GM23338 (cell line): Measurements from ENCODE around the gene ACVRL1. TPM values are rescaled to one million over a fixed set of nuclear protein-coding genes. Genes with fewer than 3 reads are reported as not detected.

Experiments used
- ATAC-seq: fragments of 200-7000 bp; cut with Tn5 transposase; 3 replicates; pipeline ENCODE4 v1.9.1; 2020
- DNase-seq: peaks from one replicate; pipeline ENCODE4 v3.0.0-alpha.2; 2015; ENCODE audit warnings: low spot score
- H2AFZ ChIP-seq: fragments of 200-600 bp; sonication (generic); 2 replicates; pipeline ENCODE4 v1.8.0; 2016; ENCODE audit warnings: antibody characterized with exemption, mild to moderate bottlenecking, moderate library complexity
- H3F3A ChIP-seq: fragments of 200-600 bp; sonication (generic); replicated peaks from 2 replicates; pipeline ENCODE4 v1.8.0; 2017; ENCODE audit warnings: antibody characterized with exemption, mixed run types, low read depth
- H3K27ac ChIP-seq: fragments of 200-600 bp; sonication (generic); 2 replicates; pipeline ENCODE4 v1.6.1; 2016; ENCODE audit warnings: low read depth
- H3K27me3 ChIP-seq: fragments of 200-600 bp; sonication (generic); 2 replicates; pipeline ENCODE4 v1.8.0; 2016; ENCODE audit warnings: mild to moderate bottlenecking, mixed run types, moderate library complexity; ENCODE audit not compliant: insufficient read depth
- H3K36me3 ChIP-seq: fragments of 200-600 bp; sonication (generic); 2 replicates; pipeline ENCODE4 v1.8.0; 2016; ENCODE audit warnings: mild to moderate bottlenecking; ENCODE audit not compliant: insufficient read depth
- H3K4me1 ChIP-seq: fragments of 200-600 bp; sonication (generic); 2 replicates; pipeline ENCODE4 v1.8.0; 2016; ENCODE audit warnings: mild to moderate bottlenecking, moderate library complexity; ENCODE audit not compliant: insufficient read depth
- H3K4me2 ChIP-seq: fragments of 200-600 bp; sonication (generic); 2 replicates; pipeline ENCODE4 v1.7.1; 2017; ENCODE audit warnings: mixed run types
- H3K4me3 ChIP-seq: fragments of 200-600 bp; sonication (generic); 2 replicates; pipeline ENCODE4 v1.6.1; 2016; ENCODE audit warnings: mixed run types
- H3K79me2 ChIP-seq: fragments of 200-600 bp; sonication (generic); replicated peaks from 2 replicates; pipeline ENCODE4 v1.8.0; 2017; ENCODE audit warnings: mild to moderate bottlenecking; ENCODE audit not compliant: insufficient read depth
- H3K9me2 ChIP-seq: fragments of 200-600 bp; sonication (generic); 2 replicates; pipeline ENCODE4 v1.8.0; 2017; ENCODE audit not compliant: insufficient read depth
- H4K20me1 ChIP-seq: fragments of 200-600 bp; sonication (generic); replicated peaks from 2 replicates; pipeline ENCODE4 v1.8.0; 2017; ENCODE audit warnings: mild to moderate bottlenecking; ENCODE audit not compliant: insufficient read depth
- H3K27ac Mint-ChIP-seq: 2 replicates; pipeline ENCODE4 v1.8.0; 2020; ENCODE audit warnings: inconsistent platforms, mild to moderate bottlenecking, moderate library complexity, mixed read lengths
- H3K27me3 Mint-ChIP-seq: 3 replicates; pipeline ENCODE4 v1.8.0; 2022; ENCODE audit warnings: low read depth, mild to moderate bottlenecking, moderate library complexity, mixed read lengths, inconsistent platforms; ENCODE audit not compliant: insufficient read depth, poor library complexity
- H3K36me3 Mint-ChIP-seq: 3 replicates; pipeline ENCODE4 v1.8.0; 2021; ENCODE audit warnings: low read depth, mild to moderate bottlenecking, inconsistent platforms, moderate library complexity, mixed read lengths
- H3K4me1 Mint-ChIP-seq: 3 replicates; pipeline ENCODE4 v1.8.0; 2020; ENCODE audit warnings: mild to moderate bottlenecking, inconsistent platforms, mixed read lengths
- H3K4me3 Mint-ChIP-seq: 3 replicates; pipeline ENCODE4 v1.8.0; 2021; ENCODE audit warnings: moderate library complexity, mild to moderate bottlenecking, inconsistent platforms, mixed read lengths
- H3K9me3 Mint-ChIP-seq: 3 replicates; pipeline ENCODE4 v1.8.0; 2020; ENCODE audit warnings: moderate library complexity, mild to moderate bottlenecking, inconsistent platforms, mixed read lengths
- CREB1 ChIP-seq: fragments of 250-450 bp; sonication (Bioruptor Pico); IDR thresholded peaks from 2 replicates; pipeline ENCODE4 v1.5.0; 2020; ENCODE audit warnings: low read depth, mild to moderate bottlenecking, moderate library complexity
- EZH2 ChIP-seq: fragments of 200-600 bp; sonication (generic); IDR thresholded peaks from one replicate; pipeline ENCODE4 v1.8.0; 2017; ENCODE audit warnings: antibody characterized with exemption, mild to moderate bottlenecking, low read depth; ENCODE audit not compliant: unreplicated experiment
- EZH2phosphoT487 ChIP-seq: fragments of 200-600 bp; sonication (generic); IDR thresholded peaks from one replicate; pipeline ENCODE4 v1.8.1; 2018; ENCODE audit warnings: antibody characterized with exemption; ENCODE audit not compliant: unreplicated experiment
- NANOG ChIP-seq: IDR thresholded peaks from 2 replicates; pipeline ENCODE4 v1.6.1; 2016; ENCODE audit warnings: antibody characterized with exemption, borderline replicate concordance
- POLR2AphosphoS5 ChIP-seq: IDR thresholded peaks from 2 replicates; pipeline ENCODE4 v1.6.1; 2016; ENCODE audit warnings: antibody characterized with exemption, low read depth
- ZNF114 ChIP-seq: fragments of 250-450 bp; sonication (Bioruptor Pico); IDR thresholded peaks from 2 replicates; pipeline ENCODE4 v1.5.0; 2020; ENCODE audit warnings: mild to moderate bottlenecking, moderate library complexity
- ZNF331 ChIP-seq: fragments of 250-450 bp; sonication (Bioruptor Pico); IDR thresholded peaks from 2 replicates; pipeline ENCODE4 v1.5.0; 2020; ENCODE audit warnings: low read depth, mild to moderate bottlenecking, moderate library complexity
- polyA plus RNA-seq: library from polyadenylated mRNA; unstranded; fragments of >200 nt; fragmentation: Nextera tagmentation; extraction: Ambion mirVana; gene quantifications from 2 replicates; pipeline ENCODE4 v1.2.1, GENCODE V29; 2016
- total RNA-seq: library from RNA; depleted of rRNA; stranded (reverse); fragments of >200 nt; shearing (Covaris generic); gene quantifications from 2 replicates; pipeline ENCODE4 v1.2.3, GENCODE V29; 2014
- TF ChIP-seq, protein P1 (sequence below): fragments of 250-450 bp; sonication (Bioruptor Pico); IDR thresholded peaks from 2 replicates; pipeline ENCODE4 v1.5.0; 2020; ENCODE audit warnings: mild to moderate bottlenecking, moderate library complexity
- TF ChIP-seq, protein P2 (sequence below): IDR thresholded peaks from 2 replicates; pipeline ENCODE4 v1.6.1; 2016; ENCODE audit warnings: antibody characterized with exemption
- TF ChIP-seq, protein P3 (sequence below): IDR thresholded peaks from one replicate; pipeline ENCODE4 v1.6.1; 2018; ENCODE audit warnings: antibody characterized with exemption; ENCODE audit not compliant: unreplicated experiment
- TF ChIP-seq, protein P4 (sequence below), 2 experiments: fragments of 200-600 bp in 1 of 2; sonication (generic) in 1 of 2; conservative IDR thresholded peaks; 2 replicates each; pipeline versions ENCODE4 v1.5.1 to v1.6.1; 2016 to 2017; ENCODE audit warnings: antibody characterized with exemption in 2 of 2, low read depth in 2 of 2, mild to moderate bottlenecking in 2 of 2, moderate library complexity in 1 of 2

Gene ACVRL1
- total and polyA plus RNA-seq, 2 experiments from 2014 or later: 0.28 TPM; not detected in 1

DNA sequence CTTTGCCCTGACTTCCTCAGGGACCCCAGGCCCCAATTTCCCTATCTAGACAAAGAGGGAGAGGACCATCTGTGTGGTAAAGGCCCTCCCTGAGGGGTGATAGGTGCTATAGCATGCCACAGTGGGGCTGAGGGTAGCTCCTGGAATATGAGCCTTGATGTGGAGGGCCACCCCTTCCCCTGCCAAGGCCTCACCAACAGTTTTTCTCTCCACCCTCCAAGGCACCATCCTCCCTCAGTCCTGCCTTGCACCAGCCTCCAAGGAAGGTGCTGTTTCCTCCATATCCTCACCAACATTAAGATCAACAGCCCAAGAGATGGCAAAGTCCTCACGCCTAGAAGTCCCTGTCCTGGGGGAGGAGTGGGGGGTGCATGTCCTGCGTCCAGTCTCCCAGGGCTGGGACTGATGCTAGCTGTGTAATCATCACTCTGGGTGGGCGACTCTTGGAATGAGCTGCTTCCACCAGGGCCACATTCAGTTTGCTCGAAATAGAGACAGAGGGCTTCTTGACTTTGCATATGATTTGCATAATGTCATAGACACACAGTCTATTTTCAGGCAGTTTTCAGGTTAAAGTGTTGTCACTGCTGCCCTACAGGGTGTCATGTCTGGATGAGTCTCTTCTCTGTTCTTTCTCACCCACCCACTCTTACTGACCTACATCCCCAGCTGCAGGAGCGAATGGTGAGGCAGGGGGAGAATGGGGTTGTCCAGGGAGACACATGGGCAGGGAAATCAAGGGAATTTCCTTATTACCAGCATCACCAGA, 17.4 kb downstream of the ACVRL1 start (continued):
- TF ChIP-seq, protein P1, sequence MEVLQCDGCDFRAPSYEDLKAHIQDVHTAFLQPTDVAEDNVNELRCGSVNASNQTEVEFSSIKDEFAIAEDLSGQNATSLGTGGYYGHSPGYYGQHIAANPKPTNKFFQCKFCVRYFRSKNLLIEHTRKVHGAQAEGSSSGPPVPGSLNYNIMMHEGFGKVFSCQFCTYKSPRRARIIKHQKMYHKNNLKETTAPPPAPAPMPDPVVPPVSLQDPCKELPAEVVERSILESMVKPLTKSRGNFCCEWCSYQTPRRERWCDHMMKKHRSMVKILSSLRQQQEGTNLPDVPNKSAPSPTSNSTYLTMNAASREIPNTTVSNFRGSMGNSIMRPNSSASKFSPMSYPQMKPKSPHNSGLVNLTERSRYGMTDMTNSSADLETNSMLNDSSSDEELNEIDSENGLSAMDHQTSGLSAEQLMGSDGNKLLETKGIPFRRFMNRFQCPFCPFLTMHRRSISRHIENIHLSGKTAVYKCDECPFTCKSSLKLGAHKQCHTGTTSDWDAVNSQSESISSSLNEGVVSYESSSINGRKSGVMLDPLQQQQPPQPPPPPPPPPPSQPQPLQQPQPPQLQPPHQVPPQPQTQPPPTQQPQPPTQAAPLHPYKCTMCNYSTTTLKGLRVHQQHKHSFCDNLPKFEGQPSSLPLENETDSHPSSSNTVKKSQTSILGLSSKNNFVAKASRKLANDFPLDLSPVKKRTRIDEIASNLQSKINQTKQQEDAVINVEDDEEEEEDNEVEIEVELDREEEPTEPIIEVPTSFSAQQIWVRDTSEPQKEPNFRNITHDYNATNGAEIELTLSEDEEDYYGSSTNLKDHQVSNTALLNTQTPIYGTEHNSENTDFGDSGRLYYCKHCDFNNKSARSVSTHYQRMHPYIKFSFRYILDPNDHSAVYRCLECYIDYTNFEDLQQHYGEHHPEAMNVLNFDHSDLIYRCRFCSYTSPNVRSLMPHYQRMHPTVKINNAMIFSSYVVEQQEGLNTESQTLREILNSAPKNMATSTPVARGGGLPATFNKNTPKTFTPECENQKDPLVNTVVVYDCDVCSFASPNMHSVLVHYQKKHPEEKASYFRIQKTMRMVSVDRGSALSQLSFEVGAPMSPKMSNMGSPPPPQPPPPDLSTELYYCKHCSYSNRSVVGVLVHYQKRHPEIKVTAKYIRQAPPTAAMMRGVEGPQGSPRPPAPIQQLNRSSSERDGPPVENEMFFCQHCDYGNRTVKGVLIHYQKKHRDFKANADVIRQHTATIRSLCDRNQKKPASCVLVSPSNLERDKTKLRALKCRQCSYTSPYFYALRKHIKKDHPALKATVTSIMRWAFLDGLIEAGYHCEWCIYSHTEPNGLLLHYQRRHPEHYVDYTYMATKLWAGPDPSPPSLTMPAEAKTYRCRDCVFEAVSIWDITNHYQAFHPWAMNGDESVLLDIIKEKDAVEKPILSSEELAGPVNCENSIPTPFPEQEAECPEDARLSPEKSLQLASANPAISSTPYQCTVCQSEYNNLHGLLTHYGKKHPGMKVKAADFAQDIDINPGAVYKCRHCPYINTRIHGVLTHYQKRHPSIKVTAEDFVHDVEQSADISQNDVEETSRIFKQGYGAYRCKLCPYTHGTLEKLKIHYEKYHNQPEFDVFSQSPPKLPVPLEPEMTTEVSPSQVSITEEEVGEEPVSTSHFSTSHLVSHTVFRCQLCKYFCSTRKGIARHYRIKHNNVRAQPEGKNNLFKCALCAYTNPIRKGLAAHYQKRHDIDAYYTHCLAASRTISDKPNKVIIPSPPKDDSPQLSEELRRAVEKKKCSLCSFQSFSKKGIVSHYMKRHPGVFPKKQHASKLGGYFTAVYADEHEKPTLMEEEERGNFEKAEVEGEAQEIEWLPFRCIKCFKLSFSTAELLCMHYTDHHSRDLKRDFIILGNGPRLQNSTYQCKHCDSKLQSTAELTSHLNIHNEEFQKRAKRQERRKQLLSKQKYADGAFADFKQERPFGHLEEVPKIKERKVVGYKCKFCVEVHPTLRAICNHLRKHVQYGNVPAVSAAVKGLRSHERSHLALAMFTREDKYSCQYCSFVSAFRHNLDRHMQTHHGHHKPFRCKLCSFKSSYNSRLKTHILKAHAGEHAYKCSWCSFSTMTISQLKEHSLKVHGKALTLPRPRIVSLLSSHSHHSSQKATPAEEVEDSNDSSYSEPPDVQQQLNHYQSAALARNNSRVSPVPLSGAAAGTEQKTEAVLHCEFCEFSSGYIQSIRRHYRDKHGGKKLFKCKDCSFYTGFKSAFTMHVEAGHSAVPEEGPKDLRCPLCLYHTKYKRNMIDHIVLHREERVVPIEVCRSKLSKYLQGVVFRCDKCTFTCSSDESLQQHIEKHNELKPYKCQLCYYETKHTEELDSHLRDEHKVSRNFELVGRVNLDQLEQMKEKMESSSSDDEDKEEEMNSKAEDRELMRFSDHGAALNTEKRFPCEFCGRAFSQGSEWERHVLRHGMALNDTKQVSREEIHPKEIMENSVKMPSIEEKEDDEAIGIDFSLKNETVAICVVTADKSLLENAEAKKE: no peak
- TF ChIP-seq, protein P2, sequence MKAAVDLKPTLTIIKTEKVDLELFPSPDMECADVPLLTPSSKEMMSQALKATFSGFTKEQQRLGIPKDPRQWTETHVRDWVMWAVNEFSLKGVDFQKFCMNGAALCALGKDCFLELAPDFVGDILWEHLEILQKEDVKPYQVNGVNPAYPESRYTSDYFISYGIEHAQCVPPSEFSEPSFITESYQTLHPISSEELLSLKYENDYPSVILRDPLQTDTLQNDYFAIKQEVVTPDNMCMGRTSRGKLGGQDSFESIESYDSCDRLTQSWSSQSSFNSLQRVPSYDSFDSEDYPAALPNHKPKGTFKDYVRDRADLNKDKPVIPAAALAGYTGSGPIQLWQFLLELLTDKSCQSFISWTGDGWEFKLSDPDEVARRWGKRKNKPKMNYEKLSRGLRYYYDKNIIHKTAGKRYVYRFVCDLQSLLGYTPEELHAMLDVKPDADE: no peak

DNA sequence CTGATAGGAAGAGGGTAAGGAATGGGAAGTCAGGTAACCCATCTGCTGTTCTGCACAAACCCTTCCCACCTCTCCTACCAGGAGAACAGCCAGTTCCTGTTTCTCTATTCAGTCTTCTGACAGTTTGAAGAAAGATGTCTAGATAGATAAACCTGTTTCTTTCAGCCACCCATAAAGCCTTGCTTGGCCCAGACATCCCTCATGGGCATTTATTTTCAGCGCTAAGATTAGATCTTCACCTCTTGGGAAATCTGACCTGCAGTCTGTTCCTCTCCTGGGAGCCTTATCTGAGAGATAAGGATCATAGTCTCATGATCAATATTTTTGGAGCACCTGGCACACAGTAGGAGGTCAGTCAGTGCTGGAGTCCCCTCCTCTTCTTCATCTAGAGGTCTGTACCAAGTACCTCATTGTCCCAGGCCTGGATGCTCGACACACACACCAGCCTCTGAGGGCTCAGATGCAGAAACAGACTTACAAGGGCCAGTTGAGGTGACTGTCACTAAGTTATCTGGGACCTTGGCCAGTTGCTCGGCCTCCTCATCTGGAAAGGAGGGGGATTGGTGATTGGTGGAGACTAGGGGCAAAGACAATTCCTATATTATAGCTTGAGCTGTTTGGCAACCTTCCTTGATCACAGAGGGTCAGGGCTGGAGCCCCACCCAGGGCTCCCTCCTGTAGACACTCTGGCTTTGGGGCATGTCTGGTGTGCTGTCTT, 18.2 kb downstream of the ACVRL1 start:
- H3K4me1 Mint-ChIP-seq: peaks cover 25% of the 10 kb centered on the region
- H3K36me3 Mint-ChIP-seq: no peaks in the 10 kb centered on the region
- ATAC-seq (no peak), DNase-seq (no peak)
- peaks cover 8% of the 10 kb centered on the region for H3K27me3 Mint-ChIP-seq
- Histone ChIP-seq H3K36me3 (no peaks in the 10 kb centered on the region; the same call in 1 of the 2 replicates), H3K4me1 (peaks cover 9% of the 10 kb centered on the region; the same call in 1 of the 2 replicates), H3K4me2 (no peak overlapping the region), H3F3A (no peaks in the 10 kb centered on the region), H3K27ac (no peak overlapping the region), H3K9me2 (no peaks in the 10 kb centered on the region), H4K20me1 (no peaks in the 10 kb centered on the region), H3K79me2 (no peaks in the 10 kb centered on the region), H3K4me3 (no peak overlapping the region), H3K27me3 (peaks cover 14% of the 10 kb centered on the region), H2AFZ (no peak overlapping the region)
- no peaks in the 10 kb centered on the region for H3K9me3 Mint-ChIP-seq
- no peak overlapping the region for H3K4me3 Mint-ChIP-seq
- H3K27ac Mint-ChIP-seq: no peak overlapping the region
- TF ChIP-seq ZNF331 (CRISPR knock-in tag): no peak
- TF ChIP-seq EZH2phosphoT487: no peak
- TF ChIP-seq POLR2AphosphoS5: no peak
- TF ChIP-seq, protein P3, sequence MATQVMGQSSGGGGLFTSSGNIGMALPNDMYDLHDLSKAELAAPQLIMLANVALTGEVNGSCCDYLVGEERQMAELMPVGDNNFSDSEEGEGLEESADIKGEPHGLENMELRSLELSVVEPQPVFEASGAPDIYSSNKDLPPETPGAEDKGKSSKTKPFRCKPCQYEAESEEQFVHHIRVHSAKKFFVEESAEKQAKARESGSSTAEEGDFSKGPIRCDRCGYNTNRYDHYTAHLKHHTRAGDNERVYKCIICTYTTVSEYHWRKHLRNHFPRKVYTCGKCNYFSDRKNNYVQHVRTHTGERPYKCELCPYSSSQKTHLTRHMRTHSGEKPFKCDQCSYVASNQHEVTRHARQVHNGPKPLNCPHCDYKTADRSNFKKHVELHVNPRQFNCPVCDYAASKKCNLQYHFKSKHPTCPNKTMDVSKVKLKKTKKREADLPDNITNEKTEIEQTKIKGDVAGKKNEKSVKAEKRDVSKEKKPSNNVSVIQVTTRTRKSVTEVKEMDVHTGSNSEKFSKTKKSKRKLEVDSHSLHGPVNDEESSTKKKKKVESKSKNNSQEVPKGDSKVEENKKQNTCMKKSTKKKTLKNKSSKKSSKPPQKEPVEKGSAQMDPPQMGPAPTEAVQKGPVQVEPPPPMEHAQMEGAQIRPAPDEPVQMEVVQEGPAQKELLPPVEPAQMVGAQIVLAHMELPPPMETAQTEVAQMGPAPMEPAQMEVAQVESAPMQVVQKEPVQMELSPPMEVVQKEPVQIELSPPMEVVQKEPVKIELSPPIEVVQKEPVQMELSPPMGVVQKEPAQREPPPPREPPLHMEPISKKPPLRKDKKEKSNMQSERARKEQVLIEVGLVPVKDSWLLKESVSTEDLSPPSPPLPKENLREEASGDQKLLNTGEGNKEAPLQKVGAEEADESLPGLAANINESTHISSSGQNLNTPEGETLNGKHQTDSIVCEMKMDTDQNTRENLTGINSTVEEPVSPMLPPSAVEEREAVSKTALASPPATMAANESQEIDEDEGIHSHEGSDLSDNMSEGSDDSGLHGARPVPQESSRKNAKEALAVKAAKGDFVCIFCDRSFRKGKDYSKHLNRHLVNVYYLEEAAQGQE: no peak
- no peak for TF ChIP-seq ZNF114 (CRISPR knock-in tag)
- TF ChIP-seq, protein P4, sequence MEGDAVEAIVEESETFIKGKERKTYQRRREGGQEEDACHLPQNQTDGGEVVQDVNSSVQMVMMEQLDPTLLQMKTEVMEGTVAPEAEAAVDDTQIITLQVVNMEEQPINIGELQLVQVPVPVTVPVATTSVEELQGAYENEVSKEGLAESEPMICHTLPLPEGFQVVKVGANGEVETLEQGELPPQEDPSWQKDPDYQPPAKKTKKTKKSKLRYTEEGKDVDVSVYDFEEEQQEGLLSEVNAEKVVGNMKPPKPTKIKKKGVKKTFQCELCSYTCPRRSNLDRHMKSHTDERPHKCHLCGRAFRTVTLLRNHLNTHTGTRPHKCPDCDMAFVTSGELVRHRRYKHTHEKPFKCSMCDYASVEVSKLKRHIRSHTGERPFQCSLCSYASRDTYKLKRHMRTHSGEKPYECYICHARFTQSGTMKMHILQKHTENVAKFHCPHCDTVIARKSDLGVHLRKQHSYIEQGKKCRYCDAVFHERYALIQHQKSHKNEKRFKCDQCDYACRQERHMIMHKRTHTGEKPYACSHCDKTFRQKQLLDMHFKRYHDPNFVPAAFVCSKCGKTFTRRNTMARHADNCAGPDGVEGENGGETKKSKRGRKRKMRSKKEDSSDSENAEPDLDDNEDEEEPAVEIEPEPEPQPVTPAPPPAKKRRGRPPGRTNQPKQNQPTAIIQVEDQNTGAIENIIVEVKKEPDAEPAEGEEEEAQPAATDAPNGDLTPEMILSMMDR (conservative IDR thresholded peaks at IDR 0.05; ENCODE audit: low read depth in 2 of 2): no peak
- no peak for TF ChIP-seq EZH2
- TF ChIP-seq NANOG: no peak
- no peak for TF ChIP-seq CREB1 (CRISPR knock-in tag)
